K562 treated with DMSO at 1 percent for 48 hours (cell line): Measurements from ENCODE around the gene REG3A. TPM values are rescaled to one million over a fixed set of nuclear protein-coding genes. Genes with fewer than 3 reads are reported as not detected.

Experiments
- total RNA-seq: library from RNA; unstranded; fragments of 300-600 nt; gene quantifications from 2 replicates; pipeline ENCODE4 v1.2.3, GENCODE V29; 2022; ENCODE audit warnings: low replicate concordance; ENCODE audit errors: extremely low read depth

REG3A gene
- total RNA-seq = not detected in 2 replicates

DNA sequence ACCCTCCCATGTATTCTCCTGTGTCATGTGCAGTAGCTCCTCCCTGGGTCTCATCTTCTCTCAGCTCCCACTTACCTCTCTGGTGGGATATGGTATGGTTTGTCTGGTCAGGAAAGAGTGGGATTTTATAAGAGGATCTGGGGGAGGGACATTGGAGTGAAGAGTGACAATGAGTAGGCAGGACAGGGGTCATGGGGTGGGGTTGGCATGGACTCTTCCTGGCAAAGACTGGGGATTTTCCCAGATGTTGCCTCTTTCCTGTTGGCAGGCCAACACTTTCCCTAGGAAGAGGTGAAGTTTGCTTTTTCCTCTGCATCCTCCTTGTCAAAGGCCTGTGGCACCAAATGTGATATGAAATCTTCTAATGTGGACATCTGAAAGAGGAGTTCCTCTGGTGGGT lies at the start of gene REG3A:
REG3A (minus strand) TSS at position 101 of the 400 bp plus-strand sequence. CDS start 348 bp downstream, outside the sequence.

DNA sequence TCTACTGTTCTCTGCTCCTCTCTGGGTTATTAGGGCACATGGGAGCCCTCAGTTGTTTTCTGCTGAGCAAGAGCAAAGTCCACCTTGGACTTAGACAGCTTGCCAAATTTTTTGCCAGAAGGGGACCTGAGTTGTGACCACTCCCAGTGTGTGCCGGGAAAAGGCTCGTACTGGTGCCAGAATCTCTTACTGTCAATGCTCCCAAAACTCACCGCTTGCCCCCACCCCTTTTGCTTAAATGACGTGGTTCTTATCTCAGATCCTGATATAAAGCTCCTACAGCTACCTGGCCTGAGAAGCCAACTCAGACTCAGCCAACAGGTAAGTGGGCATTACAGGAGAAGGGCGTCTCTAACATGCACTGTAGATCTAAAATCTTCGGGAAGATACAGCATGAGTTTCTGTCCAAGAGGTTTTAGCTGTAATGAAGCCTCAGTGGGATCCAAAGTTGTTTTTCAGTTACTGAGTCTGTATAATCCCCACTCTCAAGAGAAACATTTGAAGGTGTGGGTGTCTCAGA lies 39.3 kb downstream of the REG3A start, which contains the start of gene REG1A:
REG1A (plus strand) TSS at position 295 of the 520 bp plus-strand sequence. CDS start 374 bp downstream, outside the sequence.

Other genes starting within 250 kb of the REG3A start
- not detected in 2 replicates for gene REG3G, start 134.1 kb downstream of the REG3A start, total RNA-seq
- gene REG1B, start 71.8 kb downstream of the REG3A start, total RNA-seq = not detected in 2 replicates
- gene REG1A, start 39.3 kb downstream of the REG3A start, total RNA-seq = not detected in 2 replicates